RWPE2 (cell line): ENCODE results near the gene IRF6.
A peak's percentile ranks its signal among the peaks of the same experiment; 100 is the strongest.

ENCODE experiments used
- ATAC-seq: fragments of 200-7000 bp; cut with Tn5 transposase; 3 replicates; pipeline ENCODE4 v1.9.1; 2021; ENCODE audit warnings: low read depth
- DNase-seq: peaks from one replicate; pipeline ENCODE4 v3.0.0-alpha.2; 2020; ENCODE audit warnings: low spot score
- H3K27ac ChIP-seq: fragments of 450-650 bp; 2 replicates; pipeline ENCODE4 v1.5.1; 2017; ENCODE audit warnings: mild to moderate bottlenecking; ENCODE audit not compliant: poor library complexity, severe bottlenecking
- H3K27me3 ChIP-seq: fragments of 250-450 bp; sonication (Bioruptor Pico); 2 replicates; pipeline ENCODE4 v1.5.1; 2021; ENCODE audit warnings: mild to moderate bottlenecking, moderate library complexity; ENCODE audit not compliant: insufficient read depth, poor library complexity, severe bottlenecking
- H3K36me3 ChIP-seq: fragments of 250-450 bp; sonication (Bioruptor Pico); 2 replicates; pipeline ENCODE4 v1.5.1; 2020; ENCODE audit warnings: low read depth, mild to moderate bottlenecking, moderate library complexity
- H3K4me1 ChIP-seq: fragments of 250-450 bp; sonication (Bioruptor Pico); 2 replicates; pipeline ENCODE4 v1.5.1; 2021; ENCODE audit warnings: mild to moderate bottlenecking, moderate library complexity; ENCODE audit not compliant: insufficient read depth, poor library complexity, severe bottlenecking
- H3K4me3 ChIP-seq: fragments of 250-450 bp; sonication (Bioruptor Pico); 2 replicates; pipeline ENCODE4 v1.5.1; 2021; ENCODE audit warnings: mild to moderate bottlenecking, moderate library complexity; ENCODE audit not compliant: severe bottlenecking
- H3K9me3 ChIP-seq: fragments of 250-450 bp; sonication (Bioruptor Pico); 2 replicates; pipeline ENCODE4 v1.5.1; 2021; ENCODE audit warnings: mild to moderate bottlenecking, moderate library complexity; ENCODE audit not compliant: severe bottlenecking
- CTCF ChIP-seq: fragments of 450-650 bp; IDR thresholded peaks from one replicate; pipeline ENCODE4 v1.5.1; 2017; ENCODE audit warnings: mild to moderate bottlenecking, moderate library complexity; ENCODE audit not compliant: poor library complexity, severe bottlenecking

IRF6 gene

GRCh38 chr1:209805875-209806760, at the start of gene IRF6:
Gene IRF6 (minus strand): TSS chr1:209806142. CDS start chr1:209801413, 4,729 bp downstream.
- H3K4me3 ChIP-seq: peak within 1 kb of the TSS; percentile 69
- H3K9me3 ChIP-seq: no peaks in the 10 kb centered on the region
- H3K4me1 ChIP-seq: peaks cover 46% of the 10 kb centered on the region
- no peaks in the 10 kb centered on the region for H3K27me3 ChIP-seq
- ATAC-seq: peak; percentile 75
- H3K27ac ChIP-seq: peak within 1 kb of the TSS; percentile 70
- TF ChIP-seq CTCF: no peak
- H3K36me3 ChIP-seq: peaks cover 31% of the 10 kb centered on the region
- peak; percentile 90 for DNase-seq

- DNase-seq: no peak
- TF ChIP-seq CTCF: no peak
- Histone ChIP-seq H3K27ac (no peak overlapping the region), H3K4me3 (no peak overlapping the region), H3K9me3 (no peaks in the 10 kb centered on the region), H3K36me3 (peaks cover 18% of the 10 kb centered on the region), H3K27me3 (no peaks in the 10 kb centered on the region), H3K4me1 (no peaks in the 10 kb centered on the region)
- ATAC-seq: no peak
Observed at GRCh38 chr1:209855623-209856022, 49.7 kb upstream of the IRF6 start.

- no peaks in the 10 kb centered on the region for H3K27me3 ChIP-seq
- ATAC-seq: no peak
- H3K9me3 ChIP-seq: no peaks in the 10 kb centered on the region
- TF ChIP-seq CTCF: no peak
- H3K4me1 ChIP-seq: no peaks in the 10 kb centered on the region
- no peak overlapping the region for H3K27ac ChIP-seq
- H3K4me3 ChIP-seq: no peak overlapping the region
- DNase-seq: no peak
- H3K36me3 ChIP-seq: peaks cover 22% of the 10 kb centered on the region
Observed at GRCh38 chr1:209855006-209855405, 49.1 kb upstream of the IRF6 start.

- Histone ChIP-seq H3K27ac (no peak overlapping the region), H3K27me3 (no peaks in the 10 kb centered on the region), H3K4me1 (no peaks in the 10 kb centered on the region), H3K9me3 (no peaks in the 10 kb centered on the region), H3K36me3 (peaks cover 24% of the 10 kb centered on the region), H3K4me3 (no peak overlapping the region)
- DNase-seq (no peak), ATAC-seq (no peak)
- no peak for TF ChIP-seq CTCF
Observed at GRCh38 chr1:209854196-209854595, 48.3 kb upstream of the IRF6 start.

GRCh38 chr1:209853676-209854075, 47.7 kb upstream of the IRF6 start:
- no peak for TF ChIP-seq CTCF
- Histone ChIP-seq H3K27ac (no peak overlapping the region), H3K27me3 (no peaks in the 10 kb centered on the region), H3K36me3 (peaks cover 24% of the 10 kb centered on the region), H3K4me3 (no peak overlapping the region), H3K9me3 (no peaks in the 10 kb centered on the region), H3K4me1 (no peaks in the 10 kb centered on the region)
- ATAC-seq (no peak), DNase-seq (no peak)
